ENCODE measurements around the gene CD82.

- TF ChIP-seq, protein P1, sequence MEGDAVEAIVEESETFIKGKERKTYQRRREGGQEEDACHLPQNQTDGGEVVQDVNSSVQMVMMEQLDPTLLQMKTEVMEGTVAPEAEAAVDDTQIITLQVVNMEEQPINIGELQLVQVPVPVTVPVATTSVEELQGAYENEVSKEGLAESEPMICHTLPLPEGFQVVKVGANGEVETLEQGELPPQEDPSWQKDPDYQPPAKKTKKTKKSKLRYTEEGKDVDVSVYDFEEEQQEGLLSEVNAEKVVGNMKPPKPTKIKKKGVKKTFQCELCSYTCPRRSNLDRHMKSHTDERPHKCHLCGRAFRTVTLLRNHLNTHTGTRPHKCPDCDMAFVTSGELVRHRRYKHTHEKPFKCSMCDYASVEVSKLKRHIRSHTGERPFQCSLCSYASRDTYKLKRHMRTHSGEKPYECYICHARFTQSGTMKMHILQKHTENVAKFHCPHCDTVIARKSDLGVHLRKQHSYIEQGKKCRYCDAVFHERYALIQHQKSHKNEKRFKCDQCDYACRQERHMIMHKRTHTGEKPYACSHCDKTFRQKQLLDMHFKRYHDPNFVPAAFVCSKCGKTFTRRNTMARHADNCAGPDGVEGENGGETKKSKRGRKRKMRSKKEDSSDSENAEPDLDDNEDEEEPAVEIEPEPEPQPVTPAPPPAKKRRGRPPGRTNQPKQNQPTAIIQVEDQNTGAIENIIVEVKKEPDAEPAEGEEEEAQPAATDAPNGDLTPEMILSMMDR (conservative IDR thresholded peaks at IDR 0.05; ENCODE audit: low read depth, low read length), result peak; percentile 42
- no peak for TF ChIP-seq EZH2 (IDR thresholded peaks at IDR 0.05; ENCODE audit: borderline replicate concordance, low read depth, low read length, poor library complexity, severe bottlenecking)
These were observed at the start of gene CD82 for GRCh38 chr11:44565211-44565952.

Measured in A673 (cell line).